NCI-H748 (cell line): ENCODE data around the gene UBR7.
"Not testable (repeated sequence)": the region's sequence is repeated elsewhere in the genome, so short reads cannot be mapped to it uniquely, and the experiment has no call there.

Experiments used
- DNase-seq: peaks from one replicate; lab custom pipeline; 2025; ENCODE audit not compliant: unreplicated experiment; lab: John Stamatoyannopoulos, UW

Gene UBR7, protein sequence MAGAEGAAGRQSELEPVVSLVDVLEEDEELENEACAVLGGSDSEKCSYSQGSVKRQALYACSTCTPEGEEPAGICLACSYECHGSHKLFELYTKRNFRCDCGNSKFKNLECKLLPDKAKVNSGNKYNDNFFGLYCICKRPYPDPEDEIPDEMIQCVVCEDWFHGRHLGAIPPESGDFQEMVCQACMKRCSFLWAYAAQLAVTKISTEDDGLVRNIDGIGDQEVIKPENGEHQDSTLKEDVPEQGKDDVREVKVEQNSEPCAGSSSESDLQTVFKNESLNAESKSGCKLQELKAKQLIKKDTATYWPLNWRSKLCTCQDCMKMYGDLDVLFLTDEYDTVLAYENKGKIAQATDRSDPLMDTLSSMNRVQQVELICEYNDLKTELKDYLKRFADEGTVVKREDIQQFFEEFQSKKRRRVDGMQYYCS

DNA sequence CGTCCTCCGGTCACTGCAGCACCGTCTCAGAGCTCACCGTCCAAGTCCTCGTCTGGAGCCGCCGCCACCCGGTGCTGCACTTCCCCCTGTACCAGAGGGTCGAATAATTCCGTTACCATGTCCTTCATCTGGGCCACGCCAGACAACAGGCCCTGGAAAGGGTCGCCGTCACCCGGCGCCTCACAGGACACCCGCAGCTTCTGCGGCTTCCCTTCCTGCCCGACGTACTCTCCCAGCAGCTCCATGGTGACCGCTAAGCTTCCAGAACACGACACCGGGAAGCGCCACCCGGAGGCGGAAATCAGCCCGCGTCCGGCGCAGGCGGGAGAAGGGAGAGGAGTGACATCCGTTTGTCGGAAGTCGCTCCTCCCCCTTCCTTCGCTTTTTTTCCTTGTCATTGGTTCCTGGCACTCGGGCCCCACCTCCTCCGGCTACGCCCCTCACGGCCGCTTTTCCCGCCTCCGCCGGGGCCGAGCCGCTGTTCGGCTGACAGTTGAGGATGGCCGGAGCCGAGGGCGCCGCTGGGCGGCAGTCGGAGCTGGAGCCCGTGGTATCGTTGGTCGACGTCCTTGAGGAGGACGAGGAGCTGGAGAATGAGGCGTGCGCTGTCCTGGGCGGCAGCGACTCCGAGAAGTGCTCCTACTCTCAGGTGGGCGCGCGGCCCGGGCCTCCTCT lies at the start of gene UBR7, which contains the start of gene GON7:
TSS of gene UBR7 (plus strand) at position 464 of the 675 bp plus-strand sequence. CDS start at position 500, 36 bp downstream.
TSS of gene GON7 (minus strand) at position 273 of the 675 bp plus-strand sequence. CDS start at position 245, 28 bp downstream.
- DNase-seq, result peak; percentile 99

DNA sequence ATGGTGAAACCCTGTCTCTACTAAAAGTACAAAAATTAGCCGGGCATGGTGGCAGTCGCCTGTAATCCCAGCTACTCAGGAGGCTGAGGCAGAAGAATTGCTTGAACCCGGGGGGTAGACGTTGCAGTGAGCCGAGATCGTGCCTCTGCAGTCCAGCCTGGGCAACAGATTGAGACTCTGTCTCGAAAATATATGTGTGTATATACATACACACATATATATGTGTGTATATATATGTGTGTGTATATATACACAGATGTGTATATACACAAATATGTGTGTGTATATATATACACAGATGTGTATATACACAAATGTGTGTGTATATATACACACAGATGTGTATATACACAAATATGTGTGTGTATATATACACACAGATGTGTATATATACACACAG lies 48.7 kb upstream of the UBR7 start:
- not testable (repeated sequence) for DNase-seq

DNA sequence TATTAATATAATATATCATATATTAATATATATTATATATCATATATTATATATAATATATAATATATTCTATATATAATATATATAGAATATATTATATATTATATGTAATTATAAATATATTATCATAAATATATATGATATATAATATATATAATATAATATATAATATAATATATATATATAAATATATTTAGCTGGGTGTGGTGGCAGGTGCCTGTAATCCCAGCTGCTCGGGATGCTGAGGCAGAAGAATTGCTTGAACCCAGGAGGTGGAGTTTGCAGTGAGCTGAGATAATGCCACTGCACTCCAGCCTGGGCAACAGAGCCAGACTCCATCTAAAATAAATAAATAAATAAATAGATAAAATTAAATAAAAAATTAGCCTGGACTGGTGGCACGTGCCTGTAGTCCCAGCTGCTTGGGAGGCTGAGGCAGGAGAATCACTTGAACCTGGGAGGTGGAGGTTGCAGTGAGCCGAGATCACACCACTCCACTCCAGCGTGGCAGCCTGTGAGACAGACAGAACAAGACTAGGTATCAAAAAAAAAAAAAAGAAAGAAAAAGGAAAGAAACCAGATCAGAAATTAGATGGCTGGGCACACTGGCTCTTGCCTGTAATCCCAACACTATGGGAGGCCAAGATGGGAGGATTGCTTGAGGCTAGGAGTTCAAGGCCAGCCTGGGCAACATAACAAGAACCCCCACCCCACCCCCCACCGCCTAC lies 47.3 kb upstream of the UBR7 start:
- not testable (repeated sequence) for DNase-seq

DNA sequence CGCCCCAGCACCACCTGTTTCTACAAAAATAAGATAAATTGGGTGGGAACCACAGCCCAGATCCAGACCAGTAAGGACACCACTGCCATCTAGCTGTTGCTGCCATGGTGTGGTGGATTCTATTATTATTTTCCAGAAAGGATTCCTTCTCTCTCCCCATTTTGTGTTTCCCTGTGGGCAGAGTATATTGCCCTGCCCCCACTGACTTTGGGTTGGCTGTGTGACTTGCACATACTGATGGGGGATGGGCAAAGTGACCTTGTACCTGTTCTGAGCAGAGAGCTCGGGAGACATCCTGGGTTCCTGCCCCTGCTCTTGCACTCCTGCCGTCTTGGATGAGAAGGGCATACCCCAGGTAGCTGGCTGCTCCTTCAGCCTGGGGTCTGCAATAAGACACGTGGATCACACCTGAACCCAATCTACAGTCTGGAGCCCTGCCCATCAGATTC lies 46.7 kb upstream of the UBR7 start:
- peak; percentile 45 for DNase-seq

DNA sequence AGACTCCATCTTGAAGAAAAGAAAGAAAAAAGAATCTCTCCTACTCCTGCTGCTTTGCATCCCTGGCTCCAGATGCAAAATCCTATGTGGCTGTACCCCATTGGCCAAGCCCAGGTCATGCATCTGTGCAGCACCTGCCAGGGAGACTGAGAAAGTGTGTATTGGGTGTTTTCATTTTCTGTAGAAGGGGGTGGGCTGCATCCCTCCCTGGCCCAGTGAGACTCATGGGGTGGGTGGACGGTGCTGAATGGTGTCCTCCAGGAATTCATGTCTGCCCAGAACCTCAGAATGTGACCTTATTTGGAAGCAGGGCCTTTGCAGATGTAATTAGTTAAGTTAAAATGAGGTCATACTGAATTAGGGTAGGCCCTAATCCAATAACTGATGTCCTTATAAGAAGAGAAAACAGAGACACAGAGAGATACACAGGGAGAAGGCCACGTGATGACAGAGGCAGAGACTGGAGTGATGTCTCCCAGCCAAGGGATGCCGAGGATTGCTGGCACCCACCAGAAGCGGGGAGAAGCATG lies 45.6 kb upstream of the UBR7 start:
- no peak for DNase-seq

DNA sequence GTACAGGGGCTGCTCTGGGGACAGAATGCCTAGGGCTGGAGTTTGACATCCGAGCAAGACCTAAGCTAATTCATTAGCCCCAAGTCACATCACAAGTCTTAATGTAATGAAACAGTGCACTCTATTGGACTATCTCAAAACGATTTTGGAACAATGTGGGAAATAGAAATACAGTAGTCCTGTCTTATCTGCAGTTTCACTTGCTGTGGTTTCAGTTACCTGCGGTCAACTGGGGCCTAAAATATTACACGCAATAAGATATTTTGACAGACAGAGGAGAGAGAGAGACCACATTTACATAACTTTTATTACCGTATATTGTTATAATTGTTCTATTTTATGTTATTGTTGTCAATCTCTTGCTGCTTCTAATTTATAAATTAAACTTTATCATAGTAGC lies 43.5 kb upstream of the UBR7 start:
- DNase-seq, result no peak

DNA sequence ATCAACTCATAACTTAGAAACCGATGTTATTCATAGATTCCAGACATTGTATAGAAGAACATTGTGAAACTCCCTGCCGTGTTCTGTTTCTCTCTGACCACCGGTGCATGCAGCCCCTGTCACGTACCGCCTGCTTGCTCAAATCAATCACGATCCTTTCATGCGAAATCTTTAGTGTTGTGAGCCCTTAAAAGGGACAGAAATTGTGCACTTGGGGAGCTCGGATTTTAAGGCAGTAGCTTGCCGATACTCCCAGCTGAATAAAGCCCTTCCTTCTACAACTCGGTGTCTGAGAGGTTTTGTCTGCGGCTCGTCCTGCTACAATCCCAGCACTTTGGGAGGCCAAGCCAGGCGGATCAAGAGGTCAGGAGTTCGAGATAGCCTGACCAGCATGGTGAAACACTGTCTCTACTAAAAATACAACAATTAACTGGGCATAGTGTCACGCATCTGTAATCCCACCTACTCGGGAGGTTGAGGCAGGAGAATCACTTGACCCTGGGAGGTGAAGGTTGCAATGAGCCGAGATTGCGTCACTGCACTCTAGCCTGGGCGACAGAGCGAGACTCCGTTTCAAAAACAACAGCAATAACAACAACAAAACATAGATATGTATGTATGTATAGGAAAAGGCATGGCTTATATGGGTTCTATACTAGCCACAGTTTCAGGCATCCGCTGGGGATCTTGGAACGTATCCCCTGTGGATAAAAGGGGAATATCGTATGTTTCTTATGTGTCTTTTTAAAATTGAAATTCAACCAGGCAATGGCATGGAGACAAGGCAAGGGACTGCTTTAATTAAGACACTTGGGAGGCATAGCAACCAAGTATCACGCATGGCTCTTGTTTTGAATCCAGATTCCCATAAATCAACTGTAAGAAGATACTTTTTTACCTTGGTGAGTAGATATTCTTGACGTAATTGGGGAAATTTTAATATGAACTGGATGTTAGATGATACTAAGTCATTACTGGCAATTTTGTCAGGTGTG lies 41.5 kb upstream of the UBR7 start:
- not testable (repeated sequence) for DNase-seq

DNA sequence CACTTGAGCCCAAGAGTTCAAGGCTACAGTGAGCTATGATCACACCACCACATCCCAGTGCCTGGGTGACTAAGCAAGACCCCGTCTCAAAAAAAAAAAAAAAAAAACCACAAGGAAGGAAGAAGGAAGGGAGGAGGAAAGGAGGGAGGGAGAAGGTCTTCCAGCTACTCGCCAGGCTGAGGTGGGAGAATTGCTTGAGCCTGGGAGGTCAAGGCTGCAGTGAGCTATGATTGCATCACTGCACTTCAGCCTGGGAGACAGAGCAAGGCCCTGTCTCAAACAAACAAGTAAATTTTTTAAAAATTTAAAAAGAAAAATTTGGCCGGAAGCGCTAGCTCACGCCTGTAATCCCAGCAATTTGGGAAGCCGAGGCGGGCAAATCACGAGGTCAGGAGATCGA lies 38.4 kb upstream of the UBR7 start:
- DNase-seq, result not testable (repeated sequence)

DNA sequence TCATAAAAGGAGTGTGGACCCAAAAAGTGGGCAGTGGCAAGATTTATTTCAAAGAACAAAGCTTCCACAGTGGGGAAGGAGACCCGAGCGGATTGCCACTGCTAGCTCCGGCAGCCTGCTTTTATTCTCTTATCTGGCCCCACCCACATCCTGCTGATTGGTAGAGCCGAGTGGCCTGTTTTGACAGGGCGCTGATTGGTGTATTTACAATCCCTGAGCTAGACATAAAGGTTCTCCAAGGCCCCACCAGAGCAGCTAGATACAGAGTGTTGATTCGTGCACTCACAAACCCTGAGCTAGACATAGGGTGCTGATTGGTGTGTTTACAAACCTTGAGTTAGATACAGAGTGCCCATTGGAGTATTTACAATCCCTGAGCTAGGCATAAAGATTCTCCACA lies 37.4 kb upstream of the UBR7 start:
- not testable (repeated sequence) for DNase-seq

DNA sequence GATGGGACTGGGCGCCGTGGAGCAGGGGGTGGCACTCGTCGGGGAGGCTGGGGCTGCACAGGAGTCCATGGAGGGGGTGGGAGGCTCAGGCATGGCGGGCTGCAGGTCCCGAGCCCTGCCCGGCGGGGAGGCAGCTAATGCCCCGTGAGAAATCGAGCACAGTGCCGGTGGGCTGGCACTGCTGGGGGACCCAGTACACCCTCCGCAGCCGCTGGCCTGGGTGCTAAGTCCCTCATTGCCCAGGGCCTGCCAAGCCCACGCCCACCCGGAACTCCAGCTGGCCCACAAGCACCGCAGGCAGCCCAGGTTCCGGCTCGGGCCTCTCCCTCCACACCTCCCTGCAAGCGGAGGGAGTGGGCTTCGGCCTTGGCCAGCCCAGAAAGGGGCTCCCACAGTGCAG lies 36.9 kb upstream of the UBR7 start:
- DNase-seq, result not testable (repeated sequence)

DNA sequence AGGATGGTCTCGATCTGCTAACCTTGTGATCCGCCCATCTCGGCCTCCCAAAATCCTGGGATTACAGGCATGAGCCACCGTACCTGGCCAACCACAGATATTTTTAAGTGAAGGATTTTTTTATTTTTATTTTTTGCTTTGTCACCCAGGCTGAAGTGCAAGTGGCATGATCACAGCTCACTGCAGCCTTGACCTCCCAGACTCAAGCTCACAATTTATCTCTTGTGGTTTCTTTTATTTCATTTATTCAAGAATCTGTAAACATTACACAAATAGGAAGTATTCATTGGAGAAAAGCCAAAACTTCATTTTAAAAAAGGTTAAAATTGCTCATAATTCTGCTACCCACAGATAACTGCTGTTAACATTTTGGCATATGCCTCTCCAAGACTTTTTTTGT lies 35.7 kb upstream of the UBR7 start:
- DNase-seq, result no peak

DNA sequence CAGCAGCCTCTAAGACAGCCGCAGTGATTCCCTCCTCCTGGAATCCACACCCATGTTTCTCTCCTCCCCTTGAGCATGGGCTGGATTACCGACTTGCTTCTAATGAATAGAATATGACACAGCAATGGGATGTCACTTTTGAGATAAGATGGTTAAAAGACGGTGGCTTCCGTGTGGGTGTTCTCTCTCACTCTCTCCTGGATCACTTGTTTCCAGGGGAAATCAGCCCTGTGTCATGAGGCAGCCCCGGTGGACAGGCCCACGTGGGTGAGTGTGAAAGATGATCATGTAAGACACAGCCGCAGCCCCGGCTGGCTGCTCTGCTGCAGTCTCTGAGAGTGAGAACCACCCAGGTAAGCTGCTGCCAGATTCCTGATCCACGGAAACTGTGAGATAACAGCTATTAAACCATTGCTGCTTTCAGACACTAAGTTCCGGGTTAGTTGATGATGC lies 33.1 kb upstream of the UBR7 start:
- DNase-seq, result no peak

DNA sequence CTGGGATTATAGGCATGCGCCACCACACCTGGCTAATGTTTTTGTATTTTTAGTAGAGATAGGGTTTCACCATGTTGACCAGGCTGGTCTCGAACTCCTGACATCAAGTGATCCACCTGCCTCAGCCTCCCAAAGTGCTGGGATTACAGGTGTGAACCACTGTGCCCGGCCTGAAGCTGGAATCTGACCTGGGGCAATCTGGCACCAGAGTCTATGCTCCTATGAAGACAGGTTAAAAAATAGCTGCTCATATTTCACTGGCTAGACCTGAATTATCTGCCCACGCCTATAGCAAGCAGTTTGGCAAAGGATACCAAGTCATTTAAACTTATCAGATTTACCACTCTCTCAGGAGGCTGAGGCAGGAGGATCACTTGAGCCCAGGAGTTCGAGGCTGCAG lies 32.3 kb upstream of the UBR7 start:
- not testable (repeated sequence) for DNase-seq

DNA sequence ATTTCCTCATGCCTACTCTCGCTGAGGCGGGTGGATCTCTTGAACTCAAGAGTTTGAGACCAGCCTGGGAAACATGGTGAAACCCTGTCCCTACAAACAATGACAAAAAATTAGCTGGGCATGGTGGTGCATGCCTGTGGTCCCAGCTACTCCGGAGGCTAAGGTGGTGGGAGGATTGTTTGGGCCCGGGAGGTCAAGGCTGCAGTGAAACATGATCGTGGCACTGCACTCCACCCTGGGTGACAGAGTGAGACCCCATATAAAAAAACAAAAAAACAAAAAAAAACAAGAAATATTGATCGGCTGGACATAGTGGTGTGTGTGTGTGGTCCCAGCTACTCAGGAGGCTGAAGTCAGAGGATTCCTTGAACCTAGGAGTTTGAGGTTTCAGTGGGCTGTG lies 31.6 kb upstream of the UBR7 start:
- DNase-seq, result no peak

DNA sequence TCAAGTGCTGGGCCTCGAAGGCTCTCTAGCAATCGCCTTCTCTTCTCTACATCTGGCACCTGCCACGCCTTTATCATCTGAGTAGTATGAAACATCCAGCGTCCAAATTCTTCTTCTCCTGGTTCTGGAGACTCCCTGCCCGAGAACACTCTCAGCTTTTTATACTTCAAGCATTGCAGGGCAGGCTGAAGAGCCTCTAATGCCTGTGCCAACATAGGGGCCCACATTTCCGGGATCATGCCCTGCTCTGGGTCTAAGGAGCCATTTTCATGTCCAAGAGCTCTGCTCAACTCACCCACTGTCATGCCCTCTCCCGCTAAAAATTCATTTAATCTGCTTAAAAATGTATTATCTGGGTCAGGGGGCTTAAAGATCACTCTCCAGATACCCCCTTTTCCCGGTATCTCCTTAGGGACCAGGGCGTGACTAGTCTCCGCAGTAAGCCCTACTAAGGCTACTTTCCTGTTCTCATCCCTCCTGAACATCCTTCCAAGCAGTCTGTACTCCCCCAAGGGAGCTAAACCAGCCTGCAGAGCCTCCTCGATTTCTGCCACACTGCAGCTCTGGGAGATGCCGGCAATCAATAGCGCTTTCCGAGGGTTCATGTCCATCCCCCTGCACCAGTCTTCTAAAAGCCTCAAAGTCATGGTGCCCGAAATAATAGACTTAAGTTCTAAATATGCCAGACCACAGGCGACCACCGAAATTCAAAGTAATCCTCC lies 23.3 kb upstream of the UBR7 start:
- DNase-seq, result peak; percentile 58

DNA sequence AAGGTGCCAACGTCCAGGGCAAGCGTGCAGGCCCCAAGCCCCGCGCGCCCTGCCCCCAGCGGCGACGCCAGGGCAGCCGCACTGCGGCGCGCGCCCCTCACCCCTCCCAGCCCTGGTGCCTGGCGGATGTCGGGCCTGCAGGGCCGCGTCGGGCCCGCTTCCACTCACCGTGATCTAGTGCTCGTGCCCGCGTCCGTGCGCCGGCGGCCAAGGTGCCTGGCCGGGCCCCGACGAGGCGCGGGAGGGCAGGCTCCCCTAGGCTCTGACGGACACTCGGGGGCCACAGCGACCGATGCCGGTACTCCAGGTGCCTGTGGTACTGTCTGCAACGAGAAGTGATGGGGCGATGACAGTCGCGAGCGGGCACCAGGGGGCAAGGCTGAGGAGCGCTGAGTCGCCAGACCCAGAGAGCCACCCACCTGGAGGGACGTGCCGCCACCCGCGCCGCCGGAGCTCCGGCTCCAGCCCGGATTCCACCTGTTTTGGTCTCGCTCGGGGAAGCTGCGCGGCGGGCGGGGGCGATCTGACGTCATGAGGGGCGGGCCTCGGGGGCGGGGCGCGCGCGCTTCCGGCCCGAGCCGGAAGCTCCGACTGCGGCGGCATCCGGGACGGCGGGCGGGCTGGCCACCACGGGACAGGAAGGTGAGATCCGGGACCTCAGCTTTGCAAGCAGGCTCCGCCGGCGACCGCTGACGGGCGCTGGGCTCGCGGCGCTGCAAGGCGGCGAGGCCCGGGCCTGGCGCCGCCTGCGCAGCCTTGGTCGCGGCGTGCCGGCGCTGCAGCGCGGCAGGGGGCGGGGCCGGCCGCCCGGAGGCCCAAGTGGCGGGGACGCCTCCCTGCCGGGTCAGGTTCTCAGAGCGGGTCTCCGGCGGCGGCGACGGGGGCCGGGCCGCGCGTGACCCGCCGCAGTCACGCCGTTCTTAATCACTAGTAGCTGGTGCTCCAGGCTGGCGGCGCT lies 22.4 kb upstream of the UBR7 start, which contains the start of the genes LYSET and MOAP1:
TSS of gene LYSET (plus strand) at position 927 of the 958 bp plus-strand sequence. CDS start 89 bp downstream, outside the sequence.
TSS of gene MOAP1 (minus strand) at position 507 of the 958 bp plus-strand sequence. CDS start 655 bp downstream, outside the sequence.
- peak; percentile 93 for DNase-seq

DNA sequence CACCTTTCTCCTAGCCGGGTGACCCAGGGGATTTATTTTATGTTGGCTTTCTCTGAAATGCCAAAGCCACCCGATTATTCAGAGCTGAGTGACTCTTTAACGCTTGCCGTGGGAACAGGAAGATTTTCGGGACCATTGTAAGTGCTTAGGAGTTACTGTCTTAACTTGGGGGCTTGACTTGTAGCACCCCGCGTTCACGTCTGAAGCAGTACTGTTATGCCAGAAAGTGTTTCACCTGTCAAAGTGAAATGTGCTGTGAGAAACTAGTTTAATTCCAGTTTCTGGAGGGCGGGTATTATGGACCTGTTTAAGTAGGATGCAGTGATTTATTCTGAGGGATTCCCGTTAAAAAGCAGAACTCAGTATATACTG lies 21.7 kb upstream of the UBR7 start:
- DNase-seq, result no peak

DNA sequence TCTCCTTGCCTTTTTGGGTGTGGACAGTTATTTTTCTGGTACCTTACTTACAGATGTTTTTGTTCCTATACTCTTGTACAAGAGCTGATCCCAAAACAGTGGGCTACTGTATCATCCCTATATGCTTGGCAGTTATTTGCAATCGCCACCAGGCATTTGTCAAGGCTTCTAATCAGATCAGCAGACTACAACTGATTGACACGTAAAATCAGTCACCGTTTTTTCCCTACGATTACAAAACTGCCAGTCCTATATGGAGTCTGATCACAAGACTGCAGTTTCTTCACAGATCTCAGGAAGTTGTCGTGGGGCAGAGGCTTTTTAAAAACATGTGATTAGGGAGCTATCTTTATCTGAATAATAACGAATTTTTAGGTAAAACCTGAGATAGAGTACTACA lies 20.6 kb upstream of the UBR7 start:
- DNase-seq, result no peak
